ENCODE measurements around the gene PLCD3. TPM values are rescaled to one million over a fixed set of nuclear protein-coding genes. Genes with fewer than 3 reads are reported as not detected.

The PLCD3 gene
- total and polyA plus RNA-seq, 9 of the 15 experiments (the other 6 are each of a cell fraction or from before 2014, with no cell fraction given): 0.20 to 22.6 (median 7.5) TPM

DNA sequence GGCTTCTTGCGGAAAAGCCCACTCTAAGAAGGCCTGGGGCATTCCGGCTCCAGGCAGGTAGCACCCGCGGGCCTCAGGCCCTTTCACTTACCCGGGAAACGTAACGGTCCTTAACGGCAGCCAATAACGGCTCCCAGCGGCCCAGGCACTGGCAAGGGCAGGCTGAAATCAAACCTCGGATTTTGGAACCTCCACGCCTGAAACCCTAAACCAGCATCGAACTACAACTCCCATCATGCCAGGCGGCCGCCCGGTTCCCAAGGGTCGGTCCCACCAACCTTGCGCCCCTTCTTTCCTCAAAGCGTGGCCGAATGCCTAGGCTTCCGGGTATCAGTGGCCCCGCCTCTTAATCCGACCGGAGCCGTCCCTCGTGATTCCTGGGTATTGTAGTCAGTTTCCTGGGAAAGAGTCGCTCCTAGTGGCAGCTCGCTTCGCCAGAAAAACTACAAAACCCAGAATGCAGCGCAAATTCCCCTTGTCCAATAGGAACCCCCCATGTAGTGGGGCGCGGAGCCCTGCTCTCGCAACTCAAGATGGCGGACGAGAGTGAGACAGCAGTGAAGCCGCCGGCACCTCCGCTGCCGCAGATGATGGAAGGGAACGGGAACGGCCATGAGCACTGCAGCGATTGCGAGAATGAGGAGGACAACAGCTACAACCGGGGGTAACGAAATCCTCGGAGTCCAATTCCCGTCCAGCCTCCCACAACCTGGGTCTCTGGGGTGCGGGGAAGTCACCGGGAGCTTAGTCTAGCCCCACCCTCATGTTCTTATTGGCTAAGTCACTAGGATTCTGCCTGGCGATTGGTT lies 71.3 kb downstream of the PLCD3 start, which contains the start of gene NMT1 (continued):
- TF ChIP-seq, protein P1, sequence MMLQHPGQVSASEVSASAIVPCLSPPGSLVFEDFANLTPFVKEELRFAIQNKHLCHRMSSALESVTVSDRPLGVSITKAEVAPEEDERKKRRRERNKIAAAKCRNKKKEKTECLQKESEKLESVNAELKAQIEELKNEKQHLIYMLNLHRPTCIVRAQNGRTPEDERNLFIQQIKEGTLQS (IDR thresholded peaks at IDR 0.05): no peak
- TF ChIP-seq, protein P1 (CRISPR knock-in tag; conservative IDR thresholded peaks at IDR 0.05): no peak
- TF ChIP-seq SRSF9 (IDR thresholded peaks at IDR 0.05; ENCODE audit: borderline replicate concordance, low read depth, low read length) (no peak), ETV1 (tag; conservative IDR thresholded peaks at IDR 0.05; ENCODE audit: low read depth) (no peak), SRSF3 (IDR thresholded peaks at IDR 0.05; ENCODE audit: insufficient read depth, low read length) (no peak), MXI1 (IDR thresholded peaks at IDR 0.05; ENCODE audit: low read depth, low read length) (peak; percentile 88), PRMT5 (CRISPR knock-in tag; IDR thresholded peaks at IDR 0.05) (no peak), MTA2 (IDR thresholded peaks at IDR 0.05; ENCODE audit: low read depth) (no peak), ZZZ3 (IDR thresholded peaks at IDR 0.05) (no peak), SIN3B (IDR thresholded peaks at IDR 0.05; ENCODE audit: low read depth) (peak; percentile 98)
- TF ChIP-seq, protein P2, sequence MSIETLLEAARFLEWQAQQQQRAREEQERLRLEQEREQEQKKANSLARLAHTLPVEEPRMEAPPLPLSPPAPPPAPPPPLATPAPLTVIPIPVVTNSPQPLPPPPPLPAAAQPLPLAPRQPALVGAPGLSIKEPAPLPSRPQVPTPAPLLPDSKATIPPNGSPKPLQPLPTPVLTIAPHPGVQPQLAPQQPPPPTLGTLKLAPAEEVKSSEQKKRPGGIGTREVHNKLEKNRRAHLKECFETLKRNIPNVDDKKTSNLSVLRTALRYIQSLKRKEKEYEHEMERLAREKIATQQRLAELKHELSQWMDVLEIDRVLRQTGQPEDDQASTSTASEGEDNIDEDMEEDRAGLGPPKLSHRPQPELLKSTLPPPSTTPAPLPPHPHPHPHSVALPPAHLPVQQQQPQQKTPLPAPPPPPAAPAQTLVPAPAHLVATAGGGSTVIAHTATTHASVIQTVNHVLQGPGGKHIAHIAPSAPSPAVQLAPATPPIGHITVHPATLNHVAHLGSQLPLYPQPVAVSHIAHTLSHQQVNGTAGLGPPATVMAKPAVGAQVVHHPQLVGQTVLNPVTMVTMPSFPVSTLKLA (conservative IDR thresholded peaks at IDR 0.05): peak; percentile 79 to 90
- TF ChIP-seq, protein P3, sequence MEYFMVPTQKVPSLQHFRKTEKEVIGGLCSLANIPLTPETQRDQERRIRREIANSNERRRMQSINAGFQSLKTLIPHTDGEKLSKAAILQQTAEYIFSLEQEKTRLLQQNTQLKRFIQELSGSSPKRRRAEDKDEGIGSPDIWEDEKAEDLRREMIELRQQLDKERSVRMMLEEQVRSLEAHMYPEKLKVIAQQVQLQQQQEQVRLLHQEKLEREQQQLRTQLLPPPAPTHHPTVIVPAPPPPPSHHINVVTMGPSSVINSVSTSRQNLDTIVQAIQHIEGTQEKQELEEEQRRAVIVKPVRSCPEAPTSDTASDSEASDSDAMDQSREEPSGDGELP (CRISPR knock-in tag; IDR thresholded peaks at IDR 0.05; ENCODE audit: borderline replicate concordance): peak; percentile 75
- TF ChIP-seq, protein P4, sequence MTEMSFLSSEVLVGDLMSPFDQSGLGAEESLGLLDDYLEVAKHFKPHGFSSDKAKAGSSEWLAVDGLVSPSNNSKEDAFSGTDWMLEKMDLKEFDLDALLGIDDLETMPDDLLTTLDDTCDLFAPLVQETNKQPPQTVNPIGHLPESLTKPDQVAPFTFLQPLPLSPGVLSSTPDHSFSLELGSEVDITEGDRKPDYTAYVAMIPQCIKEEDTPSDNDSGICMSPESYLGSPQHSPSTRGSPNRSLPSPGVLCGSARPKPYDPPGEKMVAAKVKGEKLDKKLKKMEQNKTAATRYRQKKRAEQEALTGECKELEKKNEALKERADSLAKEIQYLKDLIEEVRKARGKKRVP (CRISPR knock-in tag; IDR thresholded peaks at IDR 0.05): peak; percentile 45; the same call in 1 of the 2 replicates
- TF ChIP-seq, protein P5, sequence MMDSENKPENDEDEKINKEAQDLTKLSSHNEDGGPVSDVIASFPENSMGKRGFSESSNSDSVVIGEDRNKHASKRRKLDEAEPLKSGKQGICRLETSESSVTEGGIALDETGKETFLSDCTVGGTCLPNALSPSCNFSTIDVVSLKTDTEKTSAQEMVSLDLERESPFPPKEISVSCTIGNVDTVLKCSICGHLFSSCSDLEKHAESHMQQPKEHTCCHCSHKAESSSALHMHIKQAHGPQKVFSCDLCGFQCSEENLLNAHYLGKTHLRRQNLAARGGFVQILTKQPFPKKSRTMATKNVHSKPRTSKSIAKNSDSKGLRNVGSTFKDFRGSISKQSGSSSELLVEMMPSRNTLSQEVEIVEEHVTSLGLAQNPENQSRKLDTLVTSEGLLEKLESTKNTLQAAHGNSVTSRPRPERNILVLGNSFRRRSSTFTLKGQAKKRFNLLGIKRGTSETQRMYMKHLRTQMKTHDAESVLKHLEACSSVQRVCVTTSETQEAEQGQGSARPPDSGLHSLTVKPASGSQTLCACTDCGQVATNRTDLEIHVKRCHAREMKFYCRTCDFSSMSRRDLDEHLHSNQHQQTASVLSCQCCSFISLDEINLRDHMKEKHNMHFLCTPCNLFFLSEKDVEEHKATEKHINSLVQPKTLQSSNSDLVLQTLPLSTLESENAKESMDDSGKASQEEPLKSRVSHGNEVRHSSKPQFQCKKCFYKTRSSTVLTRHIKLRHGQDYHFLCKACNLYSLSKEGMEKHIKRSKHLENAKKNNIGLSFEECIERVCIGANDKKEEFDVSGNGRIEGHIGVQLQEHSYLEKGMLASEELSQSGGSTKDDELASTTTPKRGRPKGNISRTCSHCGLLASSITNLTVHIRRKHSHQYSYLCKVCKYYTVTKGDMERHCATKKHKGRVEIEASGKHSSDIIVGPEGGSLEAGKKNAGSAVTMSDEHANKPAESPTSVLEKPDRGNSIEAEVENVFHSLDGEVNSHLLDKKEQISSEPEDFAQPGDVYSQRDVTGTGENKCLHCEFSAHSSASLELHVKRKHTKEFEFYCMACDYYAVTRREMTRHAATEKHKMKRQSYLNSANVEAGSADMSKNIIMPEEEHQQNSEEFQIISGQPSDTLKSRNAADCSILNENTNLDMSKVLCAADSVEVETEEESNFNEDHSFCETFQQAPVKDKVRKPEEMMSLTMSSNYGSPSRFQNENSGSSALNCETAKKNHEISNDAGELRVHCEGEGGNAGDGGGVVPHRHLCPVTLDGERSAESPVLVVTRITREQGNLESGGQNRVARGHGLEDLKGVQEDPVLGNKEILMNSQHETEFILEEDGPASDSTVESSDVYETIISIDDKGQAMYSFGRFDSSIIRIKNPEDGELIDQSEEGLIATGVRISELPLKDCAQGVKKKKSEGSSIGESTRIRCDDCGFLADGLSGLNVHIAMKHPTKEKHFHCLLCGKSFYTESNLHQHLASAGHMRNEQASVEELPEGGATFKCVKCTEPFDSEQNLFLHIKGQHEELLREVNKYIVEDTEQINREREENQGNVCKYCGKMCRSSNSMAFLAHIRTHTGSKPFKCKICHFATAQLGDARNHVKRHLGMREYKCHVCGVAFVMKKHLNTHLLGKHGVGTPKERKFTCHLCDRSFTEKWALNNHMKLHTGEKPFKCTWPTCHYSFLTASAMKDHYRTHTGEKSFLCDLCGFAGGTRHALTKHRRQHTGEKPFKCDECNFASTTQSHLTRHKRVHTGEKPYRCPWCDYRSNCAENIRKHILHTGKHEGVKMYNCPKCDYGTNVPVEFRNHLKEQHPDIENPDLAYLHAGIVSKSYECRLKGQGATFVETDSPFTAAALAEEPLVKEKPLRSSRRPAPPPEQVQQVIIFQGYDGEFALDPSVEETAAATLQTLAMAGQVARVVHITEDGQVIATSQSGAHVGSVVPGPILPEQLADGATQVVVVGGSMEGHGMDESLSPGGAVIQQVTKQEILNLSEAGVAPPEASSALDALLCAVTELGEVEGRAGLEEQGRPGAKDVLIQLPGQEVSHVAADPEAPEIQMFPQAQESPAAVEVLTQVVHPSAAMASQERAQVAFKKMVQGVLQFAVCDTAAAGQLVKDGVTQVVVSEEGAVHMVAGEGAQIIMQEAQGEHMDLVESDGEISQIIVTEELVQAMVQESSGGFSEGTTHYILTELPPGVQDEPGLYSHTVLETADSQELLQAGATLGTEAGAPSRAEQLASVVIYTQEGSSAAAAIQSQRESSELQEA (IDR thresholded peaks at IDR 0.05; ENCODE audit: low read depth): no peak

Data from K562 (cell line).